PC-9 (cell line): Measurements from ENCODE around the gene FGD5. TPM values are rescaled to one million over a fixed set of nuclear protein-coding genes. Genes with fewer than 3 reads are reported as not detected.

Experiments
- BruUV-seq: library from RNA; stranded (reverse); fragments of 400-500 nt; replicated peaks from 2 replicates; lab custom pipeline; 2021; lab: Mats Ljungman, UMichigan
- CTCF ChIA-PET: fragments of 300-600 bp; sonication (Branson Sonifier 250); formaldehyde crosslinking; loops from one replicate; lab custom pipeline; 2022; ENCODE audit warnings: antibody characterized with exemption; lab: Charles Lee
- POLR2A ChIA-PET: fragments of 300-600 bp; sonication (Branson Sonifier 250); formaldehyde crosslinking; loops from one replicate; lab custom pipeline; 2022; ENCODE audit warnings: antibody characterized with exemption; ENCODE audit not compliant: unreplicated experiment; lab: Charles Lee
- DNase-seq, 2 experiments: peaks; one replicate each; pipeline versions ENCODE4 v3.0.0 to v3.0.0-alpha.2; 2015 to 2022; ENCODE audit warnings: mixed read lengths in 1 of 2
- H2AFZ ChIP-seq: fragments of 200-600 bp; sonication (generic); 2 replicates; pipeline ENCODE4 v1.8.1; 2017; ENCODE audit warnings: antibody characterized with exemption
- H3F3A ChIP-seq: fragments of 200-600 bp; sonication (generic); 2 replicates; pipeline ENCODE4 v1.8.1; 2017; ENCODE audit warnings: antibody characterized with exemption, mild to moderate bottlenecking, low read depth; ENCODE audit not compliant: insufficient read depth
- H3K27ac ChIP-seq: fragments of 200-600 bp; sonication (generic); 2 replicates; pipeline ENCODE4 v1.6.1; 2016; ENCODE audit warnings: mixed run types
- H3K27me3 ChIP-seq: fragments of 200-600 bp; sonication (generic); 2 replicates; pipeline ENCODE4 v1.6.1; 2016; ENCODE audit warnings: low read depth, mixed run types; ENCODE audit not compliant: insufficient read depth
- H3K36me3 ChIP-seq: fragments of 200-600 bp; sonication (generic); 2 replicates; pipeline ENCODE4 v1.6.1; 2016; ENCODE audit warnings: low read depth, mixed run types
- H3K4me1 ChIP-seq: fragments of 200-600 bp; sonication (generic); replicated peaks from 2 replicates; pipeline ENCODE4 v1.6.1; 2016; ENCODE audit warnings: mixed run types; ENCODE audit not compliant: insufficient read depth
- H3K4me2 ChIP-seq: fragments of 200-600 bp; sonication (generic); 2 replicates; pipeline ENCODE4 v1.6.1; 2017; ENCODE audit warnings: mixed run types
- H3K4me3 ChIP-seq: fragments of 200-600 bp; sonication (generic); 2 replicates; pipeline ENCODE4 v1.6.1; 2016; ENCODE audit warnings: mixed run types
- H3K79me2 ChIP-seq: fragments of 200-600 bp; sonication (generic); 2 replicates; pipeline ENCODE4 v1.6.1; 2017; ENCODE audit warnings: low read depth, mixed run types
- H3K9me2 ChIP-seq: fragments of 200-600 bp; sonication (generic); 2 replicates; pipeline ENCODE4 v1.8.1; 2017; ENCODE audit warnings: mild to moderate bottlenecking; ENCODE audit not compliant: insufficient read depth
- H3K9me3 ChIP-seq: fragments of 200-600 bp; sonication (generic); 2 replicates; pipeline ENCODE4 v1.8.1; 2016; ENCODE audit warnings: low read depth; ENCODE audit not compliant: insufficient read depth
- H4K20me1 ChIP-seq: fragments of 200-600 bp; sonication (generic); 2 replicates; pipeline ENCODE4 v1.8.1; 2017; ENCODE audit not compliant: insufficient read depth
- EZH2 ChIP-seq: fragments of 200-600 bp; sonication (generic); IDR thresholded peaks from 2 replicates; pipeline ENCODE4 v1.8.0; 2017; ENCODE audit warnings: antibody characterized with exemption, low read depth
- intact Hi-C: fragments of 100-400 bp; cut with micrococcal nuclease; formaldehyde crosslinking; loops from one replicate; pipeline ENCODE4 v1.10.0; 2022; ENCODE audit not compliant: unreplicated experiment
- total RNA-seq: library from RNA; stranded (reverse); gene quantifications from 2 replicates; pipeline ENCODE4 v1.2.3, GENCODE V29; 2021
- TF ChIP-seq, protein P1 (sequence below): fragments of 200-600 bp; sonication (generic); conservative IDR thresholded peaks from 2 replicates; pipeline ENCODE4 v1.6.1; 2017; ENCODE audit warnings: mixed run types, antibody characterized with exemption, mild to moderate bottlenecking, moderate library complexity

FGD5 gene
- total RNA-seq, 1 experiment from 2014 or later: not detected

DNA sequence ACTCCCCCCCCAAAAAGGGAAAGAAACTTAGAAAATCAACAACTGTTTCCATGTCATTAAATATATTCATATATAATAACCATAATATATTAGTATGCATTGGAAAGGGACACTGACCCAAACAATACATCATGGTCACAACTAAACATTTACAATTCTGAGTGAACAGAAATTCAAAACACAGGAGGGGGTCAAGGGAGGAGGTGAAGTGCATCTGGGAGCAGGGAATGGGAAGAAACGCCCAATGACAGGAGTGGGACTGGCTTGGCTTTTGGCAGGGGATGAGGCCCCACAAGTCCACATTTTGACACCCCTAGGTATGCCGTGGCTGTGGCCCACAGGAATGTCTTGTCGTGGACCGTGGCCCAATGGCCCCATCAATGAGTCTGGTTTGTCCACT, 41.1 kb downstream of the FGD5 start:
- TF ChIP-seq, protein P1, sequence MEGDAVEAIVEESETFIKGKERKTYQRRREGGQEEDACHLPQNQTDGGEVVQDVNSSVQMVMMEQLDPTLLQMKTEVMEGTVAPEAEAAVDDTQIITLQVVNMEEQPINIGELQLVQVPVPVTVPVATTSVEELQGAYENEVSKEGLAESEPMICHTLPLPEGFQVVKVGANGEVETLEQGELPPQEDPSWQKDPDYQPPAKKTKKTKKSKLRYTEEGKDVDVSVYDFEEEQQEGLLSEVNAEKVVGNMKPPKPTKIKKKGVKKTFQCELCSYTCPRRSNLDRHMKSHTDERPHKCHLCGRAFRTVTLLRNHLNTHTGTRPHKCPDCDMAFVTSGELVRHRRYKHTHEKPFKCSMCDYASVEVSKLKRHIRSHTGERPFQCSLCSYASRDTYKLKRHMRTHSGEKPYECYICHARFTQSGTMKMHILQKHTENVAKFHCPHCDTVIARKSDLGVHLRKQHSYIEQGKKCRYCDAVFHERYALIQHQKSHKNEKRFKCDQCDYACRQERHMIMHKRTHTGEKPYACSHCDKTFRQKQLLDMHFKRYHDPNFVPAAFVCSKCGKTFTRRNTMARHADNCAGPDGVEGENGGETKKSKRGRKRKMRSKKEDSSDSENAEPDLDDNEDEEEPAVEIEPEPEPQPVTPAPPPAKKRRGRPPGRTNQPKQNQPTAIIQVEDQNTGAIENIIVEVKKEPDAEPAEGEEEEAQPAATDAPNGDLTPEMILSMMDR: no peak
- no peak for TF ChIP-seq EZH2
- ChIA-PET CTCF (no interaction called here), POLR2A (no interaction called here)
- H3K9me2 ChIP-seq: no peaks in the 10 kb centered on the region
- no peaks in the 10 kb centered on the region for H3K36me3 ChIP-seq
- no TSS peak for BruUV-seq
- intact Hi-C loops: loop anchor here (5.0 kb wide), 1 partner anchor 62 kb away; no protein-coding TSS in a partner anchor
- H3K4me1 ChIP-seq: no peaks in the 10 kb centered on the region
- no peaks in the 10 kb centered on the region for H3K27me3 ChIP-seq
- no peak for DNase-seq
- no peaks in the 10 kb centered on the region for H3F3A ChIP-seq
- H3K4me3 ChIP-seq: no peak overlapping the region
- no peak overlapping the region for H2AFZ ChIP-seq
- no peak overlapping the region for H3K27ac ChIP-seq
- no peak overlapping the region for H3K4me2 ChIP-seq
- H3K9me3 ChIP-seq: no peaks in the 10 kb centered on the region
- no peaks in the 10 kb centered on the region for H3K79me2 ChIP-seq
- H4K20me1 ChIP-seq: no peaks in the 10 kb centered on the region

DNA sequence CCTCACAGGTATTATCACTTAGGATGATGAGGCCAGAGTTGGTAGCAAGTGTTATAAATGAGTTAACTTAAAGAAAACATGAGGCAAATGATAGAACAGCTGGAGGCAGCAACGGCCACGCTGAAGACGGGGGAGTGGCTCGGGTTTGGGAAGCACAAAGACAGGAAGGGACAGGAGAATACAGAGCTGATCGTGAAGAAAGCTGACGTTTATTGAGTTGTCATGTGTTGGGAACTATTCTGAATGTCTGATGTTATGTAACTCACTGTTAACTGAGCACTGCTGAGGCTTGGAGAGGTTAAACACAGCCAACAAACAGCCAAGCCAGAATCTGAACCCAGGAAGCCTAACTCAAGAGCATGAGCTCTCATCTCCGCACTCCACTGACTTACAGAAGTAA, 42.3 kb downstream of the FGD5 start:
- Histone ChIP-seq H3K27ac (no peak overlapping the region), H3K9me2 (no peaks in the 10 kb centered on the region), H3K36me3 (no peaks in the 10 kb centered on the region), H3K4me1 (no peaks in the 10 kb centered on the region), H3K4me3 (no peak overlapping the region), H2AFZ (no peak overlapping the region), H3K27me3 (no peaks in the 10 kb centered on the region), H3K79me2 (no peaks in the 10 kb centered on the region), H3K4me2 (no peak overlapping the region), H3K9me3 (no peaks in the 10 kb centered on the region), H4K20me1 (no peaks in the 10 kb centered on the region), H3F3A (no peaks in the 10 kb centered on the region)
- DNase-seq: no peak
- BruUV-seq: no TSS peak
- TF ChIP-seq EZH2: no peak
- TF ChIP-seq, protein P1: no peak
- intact Hi-C loops: no loop called here
- ChIA-PET POLR2A (no interaction called here), CTCF (interaction anchor here (0.6 to 1.1 kb wide), 2 partner anchors 10 to 15 kb away, joined by 3 read pairs; no protein-coding TSS in a partner anchor)

DNA sequence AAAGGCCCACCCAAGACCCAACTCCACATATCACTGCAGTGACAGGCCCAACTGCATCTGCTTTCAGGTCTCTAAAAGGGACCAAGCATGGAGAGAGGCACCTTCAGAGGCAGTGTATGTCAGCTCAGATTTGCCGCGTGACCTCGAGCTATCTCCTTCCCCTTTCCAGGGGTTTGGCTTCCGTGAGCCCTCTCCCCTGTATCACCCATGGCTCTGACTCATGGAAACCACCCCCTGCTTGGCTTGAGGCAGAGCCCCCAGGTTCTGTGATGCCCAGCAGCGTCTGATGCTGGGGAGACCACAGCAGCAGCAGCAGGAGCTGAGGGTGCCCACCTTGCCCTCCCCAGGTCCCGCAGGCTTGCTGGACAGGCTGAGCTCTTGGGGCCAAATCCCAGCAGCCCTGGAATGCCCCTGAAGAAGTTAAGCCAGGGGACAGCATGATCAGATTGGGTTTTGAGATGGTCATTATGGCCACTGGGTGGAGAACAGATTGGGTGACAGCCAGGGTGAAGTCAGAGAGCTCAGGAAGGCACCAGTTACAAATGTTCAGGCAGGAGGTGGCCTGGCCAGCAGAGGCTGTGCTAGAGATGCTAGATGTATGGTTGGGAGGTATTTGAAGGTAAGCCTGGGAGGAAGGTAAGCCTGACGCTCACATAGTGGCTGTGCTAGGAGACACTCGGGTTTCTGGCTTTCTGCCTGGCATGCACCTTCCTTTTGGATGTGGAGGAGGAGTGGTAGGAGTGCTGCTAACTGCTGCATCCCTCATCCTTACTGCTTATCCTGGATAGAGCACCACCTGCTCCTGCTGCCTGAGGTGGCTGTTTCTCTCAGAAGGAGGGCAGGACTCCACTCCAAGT, 42.9 kb downstream of the FGD5 start:
- H3K9me2 ChIP-seq: no peaks in the 10 kb centered on the region
- H2AFZ ChIP-seq: no peak overlapping the region
- no peaks in the 10 kb centered on the region for H3K36me3 ChIP-seq
- ChIA-PET POLR2A (no interaction called here), CTCF (interaction anchor here (0.6 to 1.1 kb wide), 2 partner anchors 11 to 15 kb away, joined by 3 read pairs; no protein-coding TSS in a partner anchor)
- no peak overlapping the region for H3K4me2 ChIP-seq
- no peak overlapping the region for H3K4me3 ChIP-seq
- H3K27me3 ChIP-seq: no peaks in the 10 kb centered on the region
- no peaks in the 10 kb centered on the region for H3F3A ChIP-seq
- DNase-seq: no peak
- H3K9me3 ChIP-seq: no peaks in the 10 kb centered on the region
- intact Hi-C loops: no loop called here
- H3K4me1 ChIP-seq: no peaks in the 10 kb centered on the region
- no peaks in the 10 kb centered on the region for H4K20me1 ChIP-seq
- no peaks in the 10 kb centered on the region for H3K79me2 ChIP-seq
- no peak for TF ChIP-seq EZH2
- TF ChIP-seq, protein P1: no peak
- no TSS peak for BruUV-seq
- no peak overlapping the region for H3K27ac ChIP-seq
